H1 (cell line): Measurements from ENCODE around the gene USP37. TPM values are rescaled to one million over a fixed set of nuclear protein-coding genes. Genes with fewer than 3 reads are reported as not detected.

Experiments used
- BACH1 ChIP-seq: IDR thresholded peaks from 2 replicates; pipeline ENCODE4 v1.6.1; 2012; ENCODE audit warnings: low read length, improper control_type of control experiment
- CBX8 ChIP-seq: fragments of 300-800, 300-1000 bp; sonication (generic); IDR thresholded peaks from 2 replicates; pipeline ENCODE4 v1.7.1; 2016; ENCODE audit warnings: low read depth, low read length, borderline replicate concordance
- POLR2AphosphoS5 ChIP-seq: IDR thresholded peaks from 2 replicates; pipeline ENCODE4 v1.6.1; 2011; ENCODE audit warnings: low read depth, low read length
- RNF2 ChIP-seq: fragments of 200-900, 300-1000 bp; sonication (generic); IDR thresholded peaks from 2 replicates; pipeline ENCODE4 v1.7.1; 2016; ENCODE audit warnings: borderline replicate concordance, low read depth, mild to moderate bottlenecking, antibody characterized with exemption, low read length; ENCODE audit not compliant: poor library complexity, severe bottlenecking; ENCODE audit errors: missing control alignments
- USF2 ChIP-seq: IDR thresholded peaks from 2 replicates; pipeline ENCODE4 v1.6.1; 2011; ENCODE audit warnings: low read length, improper control_type of control experiment
- polyA plus RNA-seq, 7 experiments: library from polyadenylated mRNA; depleted of rRNA in 3 of 7; stranded (reverse) in 5 of 7; unstranded in 2 of 7; fragments of >200 nt in 5 of 7; fragments of 200-250 nt in 2 of 7; gene quantifications; 1 replicate in 5 of 7; 2 replicates in 1 of 7; 4 replicates in 1 of 7; pipeline versions ENCODE4 v1.2.1 to v1.2.3, GENCODE V29; 2011 to 2013; ENCODE audit warnings: missing spikeins in 2 of 7, mixed read lengths in 2 of 7
- total RNA-seq: library from RNA; stranded (reverse); fragmentation: NEBNext Ultra II Directional; extraction: Animal tissue kit (Norgen Biotek cat#: 25700); gene quantifications from 2 replicates; pipeline ENCODE4 v1.2.1, GENCODE V29; 2021
- TF ChIP-seq, protein P1 (sequence below): fragments of 300-600 bp; sonication (generic); IDR thresholded peaks from 2 replicates; pipeline ENCODE4 v1.7.1; 2012; ENCODE audit warnings: low read length, moderate library complexity, mild to moderate bottlenecking, inconsistent platforms; ENCODE audit not compliant: insufficient replicate concordance
- TF ChIP-seq, protein P2 (sequence below): IDR thresholded peaks from 2 replicates; pipeline ENCODE4 v1.6.1; 2012; ENCODE audit warnings: inconsistent platforms

The USP37 gene
- total and polyA plus RNA-seq, 2 of the 8 experiments (the other 6 are each of a cell fraction or from before 2014, with no cell fraction given): 3.8 to 29.1 TPM

- TF ChIP-seq, protein P1, sequence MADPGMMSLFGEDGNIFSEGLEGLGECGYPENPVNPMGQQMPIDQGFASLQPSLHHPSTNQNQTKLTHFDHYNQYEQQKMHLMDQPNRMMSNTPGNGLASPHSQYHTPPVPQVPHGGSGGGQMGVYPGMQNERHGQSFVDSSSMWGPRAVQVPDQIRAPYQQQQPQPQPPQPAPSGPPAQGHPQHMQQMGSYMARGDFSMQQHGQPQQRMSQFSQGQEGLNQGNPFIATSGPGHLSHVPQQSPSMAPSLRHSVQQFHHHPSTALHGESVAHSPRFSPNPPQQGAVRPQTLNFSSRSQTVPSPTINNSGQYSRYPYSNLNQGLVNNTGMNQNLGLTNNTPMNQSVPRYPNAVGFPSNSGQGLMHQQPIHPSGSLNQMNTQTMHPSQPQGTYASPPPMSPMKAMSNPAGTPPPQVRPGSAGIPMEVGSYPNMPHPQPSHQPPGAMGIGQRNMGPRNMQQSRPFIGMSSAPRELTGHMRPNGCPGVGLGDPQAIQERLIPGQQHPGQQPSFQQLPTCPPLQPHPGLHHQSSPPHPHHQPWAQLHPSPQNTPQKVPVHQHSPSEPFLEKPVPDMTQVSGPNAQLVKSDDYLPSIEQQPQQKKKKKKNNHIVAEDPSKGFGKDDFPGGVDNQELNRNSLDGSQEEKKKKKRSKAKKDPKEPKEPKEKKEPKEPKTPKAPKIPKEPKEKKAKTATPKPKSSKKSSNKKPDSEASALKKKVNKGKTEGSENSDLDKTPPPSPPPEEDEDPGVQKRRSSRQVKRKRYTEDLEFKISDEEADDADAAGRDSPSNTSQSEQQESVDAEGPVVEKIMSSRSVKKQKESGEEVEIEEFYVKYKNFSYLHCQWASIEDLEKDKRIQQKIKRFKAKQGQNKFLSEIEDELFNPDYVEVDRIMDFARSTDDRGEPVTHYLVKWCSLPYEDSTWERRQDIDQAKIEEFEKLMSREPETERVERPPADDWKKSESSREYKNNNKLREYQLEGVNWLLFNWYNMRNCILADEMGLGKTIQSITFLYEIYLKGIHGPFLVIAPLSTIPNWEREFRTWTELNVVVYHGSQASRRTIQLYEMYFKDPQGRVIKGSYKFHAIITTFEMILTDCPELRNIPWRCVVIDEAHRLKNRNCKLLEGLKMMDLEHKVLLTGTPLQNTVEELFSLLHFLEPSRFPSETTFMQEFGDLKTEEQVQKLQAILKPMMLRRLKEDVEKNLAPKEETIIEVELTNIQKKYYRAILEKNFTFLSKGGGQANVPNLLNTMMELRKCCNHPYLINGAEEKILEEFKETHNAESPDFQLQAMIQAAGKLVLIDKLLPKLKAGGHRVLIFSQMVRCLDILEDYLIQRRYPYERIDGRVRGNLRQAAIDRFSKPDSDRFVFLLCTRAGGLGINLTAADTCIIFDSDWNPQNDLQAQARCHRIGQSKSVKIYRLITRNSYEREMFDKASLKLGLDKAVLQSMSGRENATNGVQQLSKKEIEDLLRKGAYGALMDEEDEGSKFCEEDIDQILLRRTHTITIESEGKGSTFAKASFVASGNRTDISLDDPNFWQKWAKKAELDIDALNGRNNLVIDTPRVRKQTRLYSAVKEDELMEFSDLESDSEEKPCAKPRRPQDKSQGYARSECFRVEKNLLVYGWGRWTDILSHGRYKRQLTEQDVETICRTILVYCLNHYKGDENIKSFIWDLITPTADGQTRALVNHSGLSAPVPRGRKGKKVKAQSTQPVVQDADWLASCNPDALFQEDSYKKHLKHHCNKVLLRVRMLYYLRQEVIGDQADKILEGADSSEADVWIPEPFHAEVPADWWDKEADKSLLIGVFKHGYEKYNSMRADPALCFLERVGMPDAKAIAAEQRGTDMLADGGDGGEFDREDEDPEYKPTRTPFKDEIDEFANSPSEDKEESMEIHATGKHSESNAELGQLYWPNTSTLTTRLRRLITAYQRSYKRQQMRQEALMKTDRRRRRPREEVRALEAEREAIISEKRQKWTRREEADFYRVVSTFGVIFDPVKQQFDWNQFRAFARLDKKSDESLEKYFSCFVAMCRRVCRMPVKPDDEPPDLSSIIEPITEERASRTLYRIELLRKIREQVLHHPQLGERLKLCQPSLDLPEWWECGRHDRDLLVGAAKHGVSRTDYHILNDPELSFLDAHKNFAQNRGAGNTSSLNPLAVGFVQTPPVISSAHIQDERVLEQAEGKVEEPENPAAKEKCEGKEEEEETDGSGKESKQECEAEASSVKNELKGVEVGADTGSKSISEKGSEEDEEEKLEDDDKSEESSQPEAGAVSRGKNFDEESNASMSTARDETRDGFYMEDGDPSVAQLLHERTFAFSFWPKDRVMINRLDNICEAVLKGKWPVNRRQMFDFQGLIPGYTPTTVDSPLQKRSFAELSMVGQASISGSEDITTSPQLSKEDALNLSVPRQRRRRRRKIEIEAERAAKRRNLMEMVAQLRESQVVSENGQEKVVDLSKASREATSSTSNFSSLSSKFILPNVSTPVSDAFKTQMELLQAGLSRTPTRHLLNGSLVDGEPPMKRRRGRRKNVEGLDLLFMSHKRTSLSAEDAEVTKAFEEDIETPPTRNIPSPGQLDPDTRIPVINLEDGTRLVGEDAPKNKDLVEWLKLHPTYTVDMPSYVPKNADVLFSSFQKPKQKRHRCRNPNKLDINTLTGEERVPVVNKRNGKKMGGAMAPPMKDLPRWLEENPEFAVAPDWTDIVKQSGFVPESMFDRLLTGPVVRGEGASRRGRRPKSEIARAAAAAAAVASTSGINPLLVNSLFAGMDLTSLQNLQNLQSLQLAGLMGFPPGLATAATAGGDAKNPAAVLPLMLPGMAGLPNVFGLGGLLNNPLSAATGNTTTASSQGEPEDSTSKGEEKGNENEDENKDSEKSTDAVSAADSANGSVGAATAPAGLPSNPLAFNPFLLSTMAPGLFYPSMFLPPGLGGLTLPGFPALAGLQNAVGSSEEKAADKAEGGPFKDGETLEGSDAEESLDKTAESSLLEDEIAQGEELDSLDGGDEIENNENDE: no peak
- no peak for TF ChIP-seq USF2
- TF ChIP-seq, protein P2, sequence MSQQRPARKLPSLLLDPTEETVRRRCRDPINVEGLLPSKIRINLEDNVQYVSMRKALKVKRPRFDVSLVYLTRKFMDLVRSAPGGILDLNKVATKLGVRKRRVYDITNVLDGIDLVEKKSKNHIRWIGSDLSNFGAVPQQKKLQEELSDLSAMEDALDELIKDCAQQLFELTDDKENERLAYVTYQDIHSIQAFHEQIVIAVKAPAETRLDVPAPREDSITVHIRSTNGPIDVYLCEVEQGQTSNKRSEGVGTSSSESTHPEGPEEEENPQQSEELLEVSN: no peak
- TF ChIP-seq POLR2AphosphoS5: no peak
- TF ChIP-seq CBX8: no peak
- TF ChIP-seq RNF2: no peak
- no peak for TF ChIP-seq BACH1
Observed at GRCh38 chr2:218428846-218429558, 139.1 kb downstream of the USP37 start (continued).
